Inflammatory macrophage treated with lipopolysaccharide for 1 hour (primary cell): ENCODE results near the gene SPO11.

ENCODE experiments used
- DNase-seq, 2 donors: peaks; one replicate each; pipeline ENCODE4 v3.0.0-alpha.2; 2020 to 2022

The SPO11 gene

DNA sequence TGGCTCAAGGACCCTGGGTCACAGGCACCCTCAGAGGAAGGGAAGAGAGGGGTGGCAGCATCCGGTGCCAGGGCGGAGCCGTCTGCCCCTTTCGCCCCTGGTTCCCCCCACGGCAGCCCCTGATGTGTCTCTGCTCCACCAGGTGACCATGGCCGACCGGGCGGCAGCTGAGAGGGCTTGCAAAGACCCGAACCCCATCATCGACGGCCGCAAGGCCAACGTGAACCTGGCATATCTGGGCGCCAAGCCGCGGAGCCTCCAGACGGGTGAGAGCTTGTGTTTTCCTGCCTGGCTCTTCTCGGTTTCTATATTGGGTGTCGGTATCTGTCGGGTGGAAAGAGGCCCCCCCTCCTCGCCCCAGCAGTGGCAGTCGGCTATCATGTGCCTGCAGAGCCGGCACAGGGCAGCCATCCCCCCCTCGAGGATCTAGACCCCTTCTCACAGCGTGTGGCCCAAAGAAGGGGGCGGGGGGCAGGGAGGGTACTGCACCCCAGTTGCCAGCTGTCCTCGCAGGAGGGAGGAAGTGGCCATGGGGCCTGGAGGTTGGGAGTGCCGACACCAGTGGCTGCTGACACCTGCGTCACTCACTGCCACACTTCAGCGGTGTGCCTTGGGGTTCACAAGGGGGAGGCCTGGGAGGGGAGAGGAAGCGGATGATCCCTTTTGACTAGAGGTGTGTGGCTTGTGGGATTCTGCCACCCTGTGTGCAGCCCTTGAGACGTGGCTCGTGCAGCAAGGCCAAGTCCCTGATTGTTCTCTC lies 63.1 kb downstream of the SPO11 start:
- DNase-seq = peak in 1 of 2 donors; percentile 28
